ENCODE measurements around the gene ITIH1.

DNA sequence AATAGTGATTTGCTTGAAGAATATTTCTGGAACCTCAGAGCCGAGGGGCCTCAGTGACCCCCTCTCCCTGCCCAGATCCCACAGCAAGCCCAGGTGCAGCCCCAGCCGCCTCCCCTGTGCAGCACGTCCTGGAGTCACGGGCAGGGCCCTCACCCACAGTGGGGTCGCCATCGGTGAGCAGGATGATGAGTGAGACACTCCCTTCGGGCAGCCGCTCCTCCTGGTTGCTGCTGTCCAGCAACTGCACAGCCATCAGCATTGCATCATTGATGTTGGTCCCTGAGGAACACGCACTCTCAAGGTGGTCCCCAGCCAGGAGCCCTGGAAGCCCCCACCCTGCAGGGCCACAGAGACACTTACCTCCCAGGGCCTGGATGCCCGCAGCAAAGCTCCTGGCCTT lies 46.6 kb downstream of the ITIH1 start:
- TF ChIP-seq CTCF (IDR thresholded peaks at IDR 0.05) (no peak), EZH2 (IDR thresholded peaks at IDR 0.05) (no peak)

All from neural progenitor cell (in vitro differentiated cells).